ENCODE measurements around the gene NAGPA. TPM values are rescaled to one million over a fixed set of nuclear protein-coding genes. Genes with fewer than 3 reads are reported as not detected.
A peak's percentile ranks its signal among the peaks of the same experiment; 100 is the strongest.

The NAGPA gene
- total RNA-seq, 2 experiments from 2014 or later = 15.6 TPM

- no peaks in the 10 kb centered on the region for H3K36me3 Mint-ChIP-seq (ENCODE audit: low read depth)
- ATAC-seq (no peak), DNase-seq (no peak)
- peaks cover 31% of the 10 kb centered on the region for H3K27me3 Mint-ChIP-seq (ENCODE audit: low read depth)
- no peak overlapping the region for H3K27ac Mint-ChIP-seq
- no peaks in the 10 kb centered on the region for H3K9me3 Mint-ChIP-seq (ENCODE audit: insufficient read depth)
- ChIA-PET POLR2A (no interaction called here), CTCF (no interaction called here)
- no peak overlapping the region for H3K4me3 Mint-ChIP-seq
- H3K4me1 Mint-ChIP-seq (ENCODE audit: low read depth) = peaks cover 1% of the 10 kb centered on the region
Observed at GRCh38 chr16:4989391-4990006, 44.2 kb downstream of the NAGPA start.

DNA sequence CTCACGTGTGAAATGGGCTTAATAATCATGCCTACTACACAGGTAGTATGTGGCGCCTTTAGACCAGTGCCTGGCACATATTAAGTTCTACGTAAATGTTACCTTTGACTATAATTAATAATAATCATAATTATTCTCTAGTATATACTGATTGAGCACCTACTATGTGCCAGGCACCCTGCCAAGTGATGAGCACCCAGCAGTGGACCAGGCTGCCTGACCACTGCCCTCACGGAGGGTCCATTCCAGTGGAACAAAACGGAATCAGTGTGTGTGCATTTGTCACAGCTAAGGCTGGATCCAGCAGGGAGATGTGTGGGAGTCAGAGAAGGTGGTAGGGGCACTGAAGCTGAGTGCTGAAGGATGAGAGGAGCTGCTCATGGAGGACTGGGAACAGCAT lies 45.1 kb downstream of the NAGPA start:
- H3K4me3 Mint-ChIP-seq = no peak overlapping the region
- H3K4me1 Mint-ChIP-seq (ENCODE audit: low read depth) = peaks cover 1% of the 10 kb centered on the region
- H3K36me3 Mint-ChIP-seq (ENCODE audit: low read depth) = no peaks in the 10 kb centered on the region
- CTCF ChIA-PET = no interaction called here
- no peaks in the 10 kb centered on the region for H3K9me3 Mint-ChIP-seq (ENCODE audit: insufficient read depth)
- peaks cover 34% of the 10 kb centered on the region for H3K27me3 Mint-ChIP-seq (ENCODE audit: low read depth)
- H3K27ac Mint-ChIP-seq = no peak overlapping the region
- DNase-seq (no peak), ATAC-seq (no peak)
- POLR2A ChIA-PET = no interaction called here

- H3K36me3 Mint-ChIP-seq (ENCODE audit: low read depth) = no peaks in the 10 kb centered on the region
- peaks cover 34% of the 10 kb centered on the region for H3K27me3 Mint-ChIP-seq (ENCODE audit: low read depth)
- H3K9me3 Mint-ChIP-seq (ENCODE audit: insufficient read depth) = no peaks in the 10 kb centered on the region
- peak; percentile 33 for ATAC-seq
- DNase-seq = no peak
- no peak overlapping the region for H3K27ac Mint-ChIP-seq
- no peak overlapping the region for H3K4me3 Mint-ChIP-seq
- CTCF ChIA-PET = no interaction called here
- H3K4me1 Mint-ChIP-seq (ENCODE audit: low read depth) = peaks cover 1% of the 10 kb centered on the region
- POLR2A ChIA-PET = no interaction called here
Observed at GRCh38 chr16:4987580-4988374, 46.0 kb downstream of the NAGPA start.

DNA sequence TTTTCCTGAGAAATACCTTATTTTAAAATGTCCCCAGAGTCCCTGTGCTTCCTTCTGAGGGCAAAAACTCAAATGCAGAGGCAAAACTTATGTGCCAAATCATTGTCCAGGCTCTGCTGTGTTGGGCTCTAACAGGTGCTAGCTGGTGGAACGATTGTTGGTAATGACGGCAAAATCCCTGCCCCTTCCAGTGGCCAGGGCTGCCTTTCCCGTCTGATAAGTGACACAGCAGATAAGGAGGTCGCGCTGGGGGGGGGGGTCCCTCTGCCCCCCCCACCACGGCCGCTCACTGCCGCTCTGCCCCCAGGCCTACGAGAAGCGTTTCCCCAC lies 46.5 kb downstream of the NAGPA start:
- no peaks in the 10 kb centered on the region for H3K36me3 Mint-ChIP-seq (ENCODE audit: low read depth)
- peaks cover 1% of the 10 kb centered on the region for H3K4me1 Mint-ChIP-seq (ENCODE audit: low read depth)
- H3K9me3 Mint-ChIP-seq (ENCODE audit: insufficient read depth) = no peaks in the 10 kb centered on the region
- POLR2A ChIA-PET = no interaction called here
- DNase-seq = no peak
- no peak for ATAC-seq
- H3K27me3 Mint-ChIP-seq (ENCODE audit: low read depth) = peaks cover 34% of the 10 kb centered on the region
- CTCF ChIA-PET = no interaction called here
- no peak overlapping the region for H3K4me3 Mint-ChIP-seq
- H3K27ac Mint-ChIP-seq = no peak overlapping the region

DNA sequence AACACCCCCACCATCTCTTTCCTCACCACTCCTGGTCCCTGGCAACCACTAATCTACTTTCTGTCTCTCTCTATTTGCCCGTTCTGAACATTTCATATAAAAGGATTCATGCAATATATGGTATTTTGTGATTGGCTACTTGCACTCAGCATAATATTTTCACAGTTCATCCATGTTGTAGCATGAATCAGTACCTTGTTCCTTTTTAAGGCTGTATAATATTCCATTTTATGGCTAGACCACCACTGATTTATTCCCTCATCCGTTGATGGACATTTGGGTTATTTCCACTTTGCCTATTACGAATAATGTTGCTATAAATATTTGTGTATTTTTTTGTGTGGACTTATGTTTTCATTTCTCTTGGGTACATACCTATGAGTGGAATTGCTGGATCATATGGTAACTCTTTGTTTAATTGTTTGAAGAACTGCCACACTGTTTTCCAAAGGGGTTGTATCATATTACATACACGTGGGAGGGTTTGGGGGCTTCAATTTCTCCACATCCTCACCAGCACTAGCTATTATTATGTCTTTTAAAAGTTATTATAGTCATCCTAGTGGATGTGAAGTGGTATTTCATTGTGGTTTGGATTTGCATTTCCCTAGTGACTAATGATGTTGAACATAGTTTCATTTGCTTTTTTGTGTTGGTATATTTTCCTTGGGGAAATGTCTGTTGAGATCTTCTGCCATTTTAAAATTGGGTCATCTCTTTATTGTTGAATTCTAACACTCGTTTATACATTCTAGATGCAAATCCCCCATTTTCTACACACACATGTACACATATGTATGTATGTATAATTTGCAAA lies 49.4 kb downstream of the NAGPA start:
- Mint-ChIP-seq H3K36me3 (ENCODE audit: low read depth) (no peaks in the 10 kb centered on the region), H3K4me3 (no peak overlapping the region), H3K27ac (no peak overlapping the region), H3K27me3 (ENCODE audit: low read depth) (peaks cover 38% of the 10 kb centered on the region), H3K4me1 (ENCODE audit: low read depth) (peaks cover 1% of the 10 kb centered on the region), H3K9me3 (ENCODE audit: insufficient read depth) (no peaks in the 10 kb centered on the region)
- ChIA-PET POLR2A (no interaction called here), CTCF (no interaction called here)
- DNase-seq = no peak
- no peak for ATAC-seq

- H3K27ac Mint-ChIP-seq = no peak overlapping the region
- no peaks in the 10 kb centered on the region for H3K36me3 Mint-ChIP-seq (ENCODE audit: low read depth)
- ATAC-seq (no peak), DNase-seq (no peak)
- H3K27me3 Mint-ChIP-seq (ENCODE audit: low read depth) = peaks cover 21% of the 10 kb centered on the region
- no peak overlapping the region for H3K4me3 Mint-ChIP-seq
- no peaks in the 10 kb centered on the region for H3K4me1 Mint-ChIP-seq (ENCODE audit: low read depth)
- ChIA-PET POLR2A (no interaction called here), CTCF (no interaction called here)
- H3K9me3 Mint-ChIP-seq (ENCODE audit: insufficient read depth) = no peaks in the 10 kb centered on the region
Observed at GRCh38 chr16:4982056-4982867, 51.5 kb downstream of the NAGPA start.

DNA sequence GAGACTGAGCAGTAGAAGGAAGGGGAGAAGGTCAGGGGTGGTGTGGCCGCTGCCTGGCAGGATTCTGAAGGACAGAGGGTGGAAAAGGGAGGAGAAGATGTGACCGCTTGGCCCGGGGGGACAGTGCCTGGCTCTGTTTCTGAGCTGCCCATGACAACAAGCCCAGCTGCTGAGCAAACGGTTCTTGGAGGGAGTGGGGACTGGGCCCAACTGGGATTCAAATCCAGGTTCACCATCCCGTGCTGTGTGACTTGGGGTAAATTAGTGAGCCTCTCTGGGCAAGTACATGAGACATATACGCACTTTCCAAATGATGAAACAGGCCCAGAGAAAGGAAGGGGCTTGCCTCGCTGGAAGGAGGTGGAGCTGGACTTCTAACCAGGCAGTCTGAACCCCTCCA lies 52.3 kb downstream of the NAGPA start:
- H3K9me3 Mint-ChIP-seq (ENCODE audit: insufficient read depth) = no peaks in the 10 kb centered on the region
- no peak overlapping the region for H3K27ac Mint-ChIP-seq
- H3K4me1 Mint-ChIP-seq (ENCODE audit: low read depth) = no peaks in the 10 kb centered on the region
- H3K36me3 Mint-ChIP-seq (ENCODE audit: low read depth) = no peaks in the 10 kb centered on the region
- H3K4me3 Mint-ChIP-seq = no peak overlapping the region
- POLR2A ChIA-PET = no interaction called here
- H3K27me3 Mint-ChIP-seq (ENCODE audit: low read depth) = peaks cover 16% of the 10 kb centered on the region
- ATAC-seq = no peak
- CTCF ChIA-PET = no interaction called here
- no peak for DNase-seq

DNA sequence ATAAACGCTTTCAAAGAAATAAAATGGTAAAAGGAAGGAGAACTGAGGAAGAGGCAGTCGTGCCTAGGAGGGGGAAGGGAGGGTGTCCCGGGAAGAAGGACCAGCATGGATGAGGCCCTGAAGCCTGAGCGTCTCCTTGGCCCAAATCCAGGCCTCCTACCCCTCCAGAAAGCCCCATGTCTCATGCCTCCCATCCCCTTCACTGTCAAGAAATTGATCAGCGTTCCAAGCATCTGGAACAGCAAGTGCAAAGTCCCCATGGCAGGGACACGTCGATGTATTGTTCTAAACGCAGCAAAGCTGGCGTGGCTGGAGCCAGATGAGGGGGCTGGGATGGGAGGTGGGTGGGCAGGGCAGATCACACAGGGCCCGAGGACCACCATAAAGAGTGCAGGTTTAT lies 53.0 kb downstream of the NAGPA start:
- no peak overlapping the region for H3K4me3 Mint-ChIP-seq
- no peak for ATAC-seq
- no peaks in the 10 kb centered on the region for H3K9me3 Mint-ChIP-seq (ENCODE audit: insufficient read depth)
- no peak overlapping the region for H3K27ac Mint-ChIP-seq
- H3K27me3 Mint-ChIP-seq (ENCODE audit: low read depth) = peaks cover 13% of the 10 kb centered on the region
- no peak for DNase-seq
- no peaks in the 10 kb centered on the region for H3K4me1 Mint-ChIP-seq (ENCODE audit: low read depth)
- ChIA-PET CTCF (no interaction called here), POLR2A (no interaction called here)
- no peaks in the 10 kb centered on the region for H3K36me3 Mint-ChIP-seq (ENCODE audit: low read depth)

GRCh38 chr16:4979736-4980660 lies 53.7 kb downstream of the NAGPA start:
- no peaks in the 10 kb centered on the region for H3K36me3 Mint-ChIP-seq (ENCODE audit: low read depth)
- ChIA-PET CTCF (interaction anchor here (1.1 kb wide), 1 partner anchor 24 kb away, joined by 3 read pairs; no protein-coding TSS in a partner anchor), POLR2A (no interaction called here)
- ATAC-seq (no peak), DNase-seq (no peak)
- H3K4me1 Mint-ChIP-seq (ENCODE audit: low read depth) = no peaks in the 10 kb centered on the region
- peaks cover 13% of the 10 kb centered on the region for H3K27me3 Mint-ChIP-seq (ENCODE audit: low read depth)
- no peak overlapping the region for H3K27ac Mint-ChIP-seq
- no peak overlapping the region for H3K4me3 Mint-ChIP-seq
- no peaks in the 10 kb centered on the region for H3K9me3 Mint-ChIP-seq (ENCODE audit: insufficient read depth)

GRCh38 chr16:4979164-4979563 lies 54.6 kb downstream of the NAGPA start:
- Mint-ChIP-seq H3K36me3 (ENCODE audit: low read depth) (no peaks in the 10 kb centered on the region), H3K27me3 (ENCODE audit: low read depth) (peaks cover 11% of the 10 kb centered on the region), H3K4me3 (no peak overlapping the region), H3K27ac (no peak overlapping the region), H3K4me1 (ENCODE audit: low read depth) (no peaks in the 10 kb centered on the region), H3K9me3 (ENCODE audit: insufficient read depth) (no peaks in the 10 kb centered on the region)
- POLR2A ChIA-PET = no interaction called here
- CTCF ChIA-PET = interaction anchor here (1.1 kb wide), 1 partner anchor 23 kb away, joined by 3 read pairs; no protein-coding TSS in a partner anchor
- DNase-seq (no peak), ATAC-seq (no peak)

DNA sequence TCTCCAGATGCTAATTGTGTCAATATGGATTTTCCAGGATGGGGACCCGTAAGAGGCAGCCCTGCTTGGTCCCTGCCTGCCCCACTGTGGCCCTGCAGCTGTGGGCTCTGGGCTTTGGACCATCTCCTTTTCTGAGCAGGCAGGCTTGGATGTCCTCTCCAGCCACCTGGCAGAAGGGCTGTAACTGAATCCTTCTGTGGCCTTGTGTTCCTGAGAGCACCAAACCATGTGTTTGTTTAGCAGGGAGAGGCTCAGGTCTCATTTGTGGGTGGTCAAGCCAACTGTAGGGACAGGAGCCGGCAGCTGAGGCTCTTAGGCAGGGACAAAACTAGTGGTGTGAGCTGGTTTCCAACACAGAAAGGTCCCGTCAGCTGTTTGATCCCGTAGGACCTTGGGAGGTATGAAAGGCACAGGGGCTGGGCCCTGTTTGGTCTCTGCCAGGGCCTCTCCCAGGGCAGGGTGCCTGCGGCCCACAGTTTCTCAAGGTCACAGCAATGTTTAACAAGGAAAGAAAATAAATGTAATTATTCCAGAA lies 57.1 kb downstream of the NAGPA start:
- Mint-ChIP-seq H3K27me3 (ENCODE audit: low read depth) (peaks cover 8% of the 10 kb centered on the region), H3K36me3 (ENCODE audit: low read depth) (no peaks in the 10 kb centered on the region), H3K4me1 (ENCODE audit: low read depth) (peaks cover 17% of the 10 kb centered on the region), H3K27ac (no peak overlapping the region), H3K9me3 (ENCODE audit: insufficient read depth) (no peaks in the 10 kb centered on the region), H3K4me3 (no peak overlapping the region)
- POLR2A ChIA-PET = no interaction called here
- no peak for DNase-seq
- CTCF ChIA-PET = no interaction called here
- no peak for ATAC-seq

All from activated CD8-positive, alpha-beta T cell treated with anti-CD3 and anti-CD28 coated beads, Interleukin-2, amount 10 ng/mL, durations not matched to agents 7 days and 5 days (primary cell).